CD4-positive, alpha-beta T cell treated with Interleukin-2 at 100 ng/mL for 4 hours (primary cell): ENCODE data around the gene PLEKHG2.
A peak's percentile ranks its signal among the peaks of the same experiment; 100 is the strongest.
"Not testable (repeated sequence)": the region's sequence is repeated elsewhere in the genome, so short reads cannot be mapped to it uniquely, and the experiment has no call there.

Experiments used
- DNase-seq: peaks from one replicate; pipeline ENCODE4 v3.0.0-alpha.2; 2020; ENCODE audit warnings: low spot score

PLEKHG2 gene, protein sequence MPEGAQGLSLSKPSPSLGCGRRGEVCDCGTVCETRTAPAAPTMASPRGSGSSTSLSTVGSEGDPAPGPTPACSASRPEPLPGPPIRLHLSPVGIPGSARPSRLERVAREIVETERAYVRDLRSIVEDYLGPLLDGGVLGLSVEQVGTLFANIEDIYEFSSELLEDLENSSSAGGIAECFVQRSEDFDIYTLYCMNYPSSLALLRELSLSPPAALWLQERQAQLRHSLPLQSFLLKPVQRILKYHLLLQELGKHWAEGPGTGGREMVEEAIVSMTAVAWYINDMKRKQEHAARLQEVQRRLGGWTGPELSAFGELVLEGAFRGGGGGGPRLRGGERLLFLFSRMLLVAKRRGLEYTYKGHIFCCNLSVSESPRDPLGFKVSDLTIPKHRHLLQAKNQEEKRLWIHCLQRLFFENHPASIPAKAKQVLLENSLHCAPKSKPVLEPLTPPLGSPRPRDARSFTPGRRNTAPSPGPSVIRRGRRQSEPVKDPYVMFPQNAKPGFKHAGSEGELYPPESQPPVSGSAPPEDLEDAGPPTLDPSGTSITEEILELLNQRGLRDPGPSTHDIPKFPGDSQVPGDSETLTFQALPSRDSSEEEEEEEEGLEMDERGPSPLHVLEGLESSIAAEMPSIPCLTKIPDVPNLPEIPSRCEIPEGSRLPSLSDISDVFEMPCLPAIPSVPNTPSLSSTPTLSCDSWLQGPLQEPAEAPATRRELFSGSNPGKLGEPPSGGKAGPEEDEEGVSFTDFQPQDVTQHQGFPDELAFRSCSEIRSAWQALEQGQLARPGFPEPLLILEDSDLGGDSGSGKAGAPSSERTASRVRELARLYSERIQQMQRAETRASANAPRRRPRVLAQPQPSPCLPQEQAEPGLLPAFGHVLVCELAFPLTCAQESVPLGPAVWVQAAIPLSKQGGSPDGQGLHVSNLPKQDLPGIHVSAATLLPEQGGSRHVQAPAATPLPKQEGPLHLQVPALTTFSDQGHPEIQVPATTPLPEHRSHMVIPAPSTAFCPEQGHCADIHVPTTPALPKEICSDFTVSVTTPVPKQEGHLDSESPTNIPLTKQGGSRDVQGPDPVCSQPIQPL (N-terminal part only)

DNA sequence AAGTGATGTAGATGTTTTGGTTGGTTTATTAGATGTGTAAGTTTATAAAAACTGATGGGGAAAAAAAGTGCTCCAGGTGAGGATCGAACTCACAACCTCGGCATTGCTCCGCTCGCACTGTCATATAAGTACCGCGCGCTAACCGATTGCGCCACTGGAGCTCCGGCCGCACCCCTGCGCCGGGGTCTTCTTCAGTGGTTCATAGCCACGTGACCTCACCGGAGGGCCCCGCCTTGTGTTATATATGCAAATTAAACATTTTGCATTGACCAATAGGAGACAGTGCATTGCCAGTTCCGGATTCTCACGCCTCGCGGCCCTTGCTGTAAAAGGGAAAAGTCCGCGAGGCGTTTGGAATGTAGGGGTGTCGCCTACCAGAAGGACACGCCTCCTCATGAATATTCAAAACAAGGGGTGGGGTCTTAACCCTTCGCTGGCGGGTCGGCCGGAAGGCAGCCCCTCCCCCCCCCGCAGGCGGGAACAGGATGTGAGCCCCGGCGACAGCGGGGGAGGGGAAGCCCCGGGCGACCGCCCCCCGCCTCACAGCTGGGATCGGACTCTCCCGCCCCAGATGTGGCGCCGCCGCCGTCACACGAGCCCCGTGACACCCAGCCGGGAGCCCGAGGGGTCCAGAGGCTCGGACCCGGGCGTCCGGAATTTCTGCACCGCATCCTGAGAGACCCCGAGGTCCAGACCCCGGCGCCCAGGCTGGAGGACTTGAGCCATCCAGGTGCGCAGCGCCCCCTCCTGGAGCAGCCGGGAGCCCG, at the start of gene PLEKHG2:
Gene PLEKHG2, plus strand, starts transcription at position 570 of the 767 bp plus-strand sequence. CDS start 1,418 bp downstream, outside the sequence.
- peak; percentile 98 for DNase-seq

DNA sequence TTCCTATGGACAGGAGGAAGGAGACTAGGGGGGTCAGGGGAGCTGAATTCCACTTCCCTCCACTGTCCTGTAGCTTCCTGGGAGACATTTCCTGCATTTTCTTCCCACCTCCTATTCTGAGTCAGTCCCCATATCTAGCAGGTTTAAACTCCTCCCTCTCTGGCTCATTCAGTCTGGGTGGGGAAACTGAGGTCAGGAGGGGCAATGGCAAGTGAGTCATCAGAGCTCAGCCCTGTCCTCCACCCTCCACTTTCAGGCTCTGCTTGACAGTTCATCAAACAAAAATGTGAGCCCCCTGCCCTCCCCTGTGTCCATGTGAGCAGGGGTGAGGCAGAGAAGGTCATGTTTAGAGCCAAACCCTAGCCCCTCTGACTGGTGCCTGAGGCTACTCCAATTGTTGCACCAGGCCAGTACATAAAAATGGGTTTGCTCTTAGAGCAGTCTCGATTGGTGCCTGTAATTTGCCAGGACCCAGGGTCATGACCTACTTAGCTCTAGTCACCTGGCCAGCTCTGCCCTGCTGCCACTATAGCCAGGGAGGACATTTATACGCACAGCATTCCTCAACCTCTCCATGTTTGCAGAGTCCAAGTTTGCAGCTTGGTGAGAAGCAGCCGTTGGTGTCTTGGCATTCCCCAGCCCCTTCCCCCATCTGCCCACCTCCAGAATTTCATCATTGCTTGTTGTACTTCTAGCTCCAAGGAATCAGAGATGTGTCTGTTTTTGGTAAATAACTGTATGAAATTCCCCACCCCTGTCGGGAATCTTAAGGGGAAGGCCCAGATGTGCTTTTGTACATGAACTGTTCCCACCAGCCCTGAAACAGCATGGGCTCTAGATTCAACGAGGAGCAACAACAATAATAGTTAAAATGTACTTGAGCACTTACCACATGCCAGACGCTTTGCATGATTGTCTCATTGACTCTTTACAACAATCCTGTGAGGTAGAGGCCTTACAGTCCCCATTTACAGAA, 49.5 kb upstream of the PLEKHG2 start:
- no peak for DNase-seq

DNA sequence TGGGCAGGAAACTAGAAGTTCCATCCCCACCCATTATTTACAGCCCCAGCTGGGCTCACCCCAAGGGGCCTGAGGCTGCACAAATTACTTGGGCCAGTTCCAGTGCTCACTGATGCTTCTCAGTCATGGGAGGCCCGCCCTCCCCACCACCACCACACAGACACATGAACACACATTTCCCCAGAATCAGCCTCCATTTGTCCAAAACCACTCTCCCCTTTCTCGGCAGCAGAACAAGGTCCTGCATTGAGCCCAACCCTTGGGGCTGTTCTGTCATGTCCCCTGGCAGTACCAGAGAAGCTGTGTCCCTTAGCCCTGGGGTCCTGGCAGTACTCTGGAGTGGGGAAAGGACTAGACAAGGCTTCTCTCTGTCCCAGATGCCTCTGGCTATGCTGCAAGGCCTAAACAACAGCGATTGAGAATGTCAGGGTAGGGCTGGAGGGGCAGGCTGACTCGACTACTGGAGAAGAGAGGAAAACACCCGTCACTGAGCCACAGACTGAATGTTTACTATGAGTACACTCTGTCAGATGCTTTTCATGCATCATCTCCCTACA, 48.5 kb upstream of the PLEKHG2 start:
- no peak for DNase-seq

DNA sequence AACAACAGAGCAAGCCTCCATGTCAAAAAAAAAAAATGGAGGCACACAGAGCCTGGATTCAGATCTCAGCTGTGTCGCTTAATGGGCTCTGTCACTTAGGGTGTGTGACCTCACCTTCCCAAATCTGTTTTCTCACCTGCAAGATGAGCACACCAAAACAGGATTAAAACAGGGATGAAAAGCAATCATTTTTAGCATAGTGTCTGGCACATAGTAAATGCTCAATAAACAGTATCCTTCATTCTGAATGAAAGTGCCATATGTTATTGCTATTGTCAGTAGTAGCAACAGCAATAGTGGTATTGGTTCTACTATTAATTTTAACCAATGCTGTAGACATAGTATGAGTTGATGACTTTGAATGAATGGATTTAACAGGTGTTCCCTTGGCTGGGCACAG, 46.9 kb upstream of the PLEKHG2 start:
- DNase-seq, result no peak

DNA sequence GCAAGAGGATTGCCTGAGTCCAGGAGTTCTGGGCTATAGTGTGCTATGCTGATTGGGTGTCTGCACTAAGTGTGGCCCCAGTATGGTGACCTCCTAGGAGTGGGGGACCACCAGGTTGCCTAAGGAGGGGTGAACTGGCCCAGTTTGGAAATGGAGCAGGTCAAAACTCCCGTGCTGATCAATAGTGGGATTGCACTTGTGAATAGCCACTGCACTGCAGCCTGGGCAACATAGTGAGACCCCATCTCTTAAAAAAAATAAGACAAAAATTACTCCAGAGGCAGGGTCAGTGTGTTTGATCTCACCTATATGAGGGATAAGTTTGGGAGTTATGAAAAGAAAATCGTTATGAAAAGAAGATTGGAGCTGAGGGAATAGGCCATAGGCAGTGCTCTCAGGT, 43.3 kb upstream of the PLEKHG2 start:
- no peak for DNase-seq

DNA sequence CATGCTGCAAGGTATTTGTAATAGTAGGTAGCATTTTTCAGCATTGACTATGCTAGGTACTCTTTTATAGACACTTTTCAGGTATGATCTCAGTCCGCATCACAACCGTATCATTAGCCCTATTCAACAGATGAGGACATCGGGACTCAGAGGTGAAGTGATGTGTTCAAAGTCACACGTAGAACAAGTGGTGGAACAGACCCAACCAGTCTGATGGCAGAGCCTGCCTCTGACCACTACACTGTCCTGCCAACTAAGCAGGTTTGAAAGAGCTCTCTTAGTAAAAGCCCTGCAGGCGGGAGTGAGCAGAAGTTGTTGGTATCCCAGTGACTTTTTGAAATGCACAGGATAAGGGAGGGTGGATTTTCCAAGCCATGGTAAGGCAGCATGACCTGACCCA, 41.7 kb upstream of the PLEKHG2 start:
- DNase-seq, result no peak

DNA sequence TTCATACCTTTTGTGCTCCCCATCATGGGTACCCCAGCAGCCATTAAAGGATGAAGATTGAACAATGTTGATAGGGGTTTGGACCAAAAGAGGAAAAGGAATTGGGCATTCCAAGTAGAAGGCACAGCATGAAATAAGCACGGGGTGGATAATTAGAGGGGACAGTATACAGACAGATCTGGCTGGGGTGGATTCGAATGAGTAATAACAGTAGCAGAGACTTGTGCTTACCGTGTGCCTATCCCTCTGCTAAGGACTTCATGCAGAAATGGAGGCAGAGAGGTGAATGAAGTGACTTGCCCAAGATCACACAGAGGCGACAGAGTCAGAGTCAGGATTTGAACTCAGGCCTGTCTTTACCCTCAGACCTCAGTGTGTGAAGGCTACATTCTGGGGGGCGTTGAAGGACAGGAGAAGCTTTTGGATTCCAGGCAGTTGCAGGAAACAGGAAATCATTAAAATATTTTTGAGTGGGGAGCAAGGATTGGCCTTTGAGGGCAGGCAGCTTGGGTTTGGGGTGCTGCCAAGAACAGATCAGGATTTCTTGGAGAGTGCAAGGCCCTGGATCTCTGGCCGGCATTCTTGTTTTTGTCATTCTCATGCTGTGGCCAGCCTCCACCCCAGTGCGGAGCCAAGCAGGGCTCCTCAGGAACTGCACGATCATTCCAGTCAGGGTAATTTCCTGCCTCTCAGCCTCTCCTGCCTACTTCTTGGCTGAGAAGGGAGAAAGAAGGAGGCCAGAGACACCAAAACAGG, 40.2 kb upstream of the PLEKHG2 start:
- no peak for DNase-seq

DNA sequence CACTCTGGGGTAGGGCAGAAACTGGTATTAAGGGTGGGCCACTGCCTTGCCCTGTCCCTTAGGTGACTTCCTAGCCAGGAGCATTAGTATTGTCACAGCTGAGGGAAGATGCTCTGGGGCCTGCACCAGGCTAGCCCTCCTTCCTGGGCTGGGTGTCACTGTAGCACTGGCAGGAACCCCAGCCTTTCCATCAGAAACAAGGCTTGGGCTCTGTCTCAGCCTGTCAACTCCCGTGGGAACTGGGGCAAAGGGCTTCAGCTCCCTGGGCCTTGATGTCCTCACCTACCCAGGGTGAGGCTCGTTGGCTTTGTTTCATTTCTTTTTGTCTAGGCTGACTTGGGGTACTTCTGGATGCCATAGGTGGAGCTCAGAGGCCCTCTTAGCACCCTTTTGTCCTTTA, 39.5 kb upstream of the PLEKHG2 start:
- no peak for DNase-seq

DNA sequence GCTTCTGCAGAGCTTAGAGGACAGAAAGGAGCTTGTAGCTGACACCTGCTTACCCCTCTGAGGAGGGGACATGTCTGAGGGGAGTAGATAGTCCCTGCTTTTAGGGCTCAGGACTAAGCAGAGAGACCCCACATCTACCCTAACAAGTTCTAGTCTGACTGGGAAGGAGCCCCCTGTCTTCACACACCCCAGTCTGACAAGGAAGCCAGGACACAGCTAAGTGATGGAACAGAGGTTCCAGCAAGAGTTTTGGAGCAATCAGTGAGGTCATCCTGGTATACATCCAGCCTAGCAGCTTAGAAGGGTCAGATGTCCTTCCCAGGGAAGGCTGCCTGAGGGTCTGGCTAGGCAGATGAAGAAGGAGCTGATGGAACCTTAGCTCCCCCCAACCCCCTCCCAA, 36.5 kb upstream of the PLEKHG2 start:
- no peak for DNase-seq

DNA sequence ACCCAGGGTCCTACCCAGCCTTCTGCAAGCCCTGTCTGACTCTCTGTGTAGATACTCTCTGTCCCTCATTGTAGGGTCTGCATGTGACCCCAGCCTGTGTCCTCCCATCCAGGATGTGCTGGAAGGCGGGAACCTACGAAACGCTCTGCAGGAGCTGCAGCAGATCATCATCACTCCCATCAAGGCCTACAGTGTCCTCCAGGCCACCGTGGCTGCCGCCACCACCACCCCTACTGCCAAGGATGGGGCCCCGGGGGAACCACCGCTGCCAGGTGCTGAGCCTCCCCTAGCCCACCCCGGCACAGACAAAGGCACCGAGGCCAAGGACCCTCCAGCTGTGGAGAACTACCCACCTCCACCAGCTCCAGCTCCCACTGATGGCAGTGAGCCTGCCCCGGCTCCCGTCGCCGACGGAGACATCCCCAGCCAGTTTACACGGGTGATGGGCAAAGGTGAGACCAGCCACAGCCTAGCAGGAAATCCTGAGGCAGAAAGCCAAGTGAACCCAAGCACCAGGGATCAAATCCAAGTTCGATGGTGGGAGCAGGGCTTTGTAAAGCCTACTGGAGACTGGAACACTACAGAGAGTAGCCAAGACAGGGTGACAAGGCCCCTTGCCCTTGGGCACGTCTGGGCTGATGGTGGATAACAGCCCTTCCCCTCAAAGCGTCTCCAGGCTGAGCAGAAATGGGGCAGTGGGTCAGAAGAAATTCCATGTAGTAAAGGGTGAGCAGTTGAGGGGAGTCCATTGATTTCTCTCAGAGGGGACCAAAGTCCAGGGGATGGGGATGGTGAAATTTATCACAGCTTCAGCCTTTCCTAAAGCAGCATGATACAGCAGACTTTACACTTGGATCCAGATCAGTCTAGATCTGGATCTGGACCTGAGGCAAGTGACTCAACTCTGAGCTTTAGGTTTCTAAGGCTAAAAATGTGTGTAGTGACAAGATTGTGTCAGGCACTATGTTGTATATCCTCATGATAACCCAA, 34.8 kb upstream of the PLEKHG2 start:
- no peak for DNase-seq

DNA sequence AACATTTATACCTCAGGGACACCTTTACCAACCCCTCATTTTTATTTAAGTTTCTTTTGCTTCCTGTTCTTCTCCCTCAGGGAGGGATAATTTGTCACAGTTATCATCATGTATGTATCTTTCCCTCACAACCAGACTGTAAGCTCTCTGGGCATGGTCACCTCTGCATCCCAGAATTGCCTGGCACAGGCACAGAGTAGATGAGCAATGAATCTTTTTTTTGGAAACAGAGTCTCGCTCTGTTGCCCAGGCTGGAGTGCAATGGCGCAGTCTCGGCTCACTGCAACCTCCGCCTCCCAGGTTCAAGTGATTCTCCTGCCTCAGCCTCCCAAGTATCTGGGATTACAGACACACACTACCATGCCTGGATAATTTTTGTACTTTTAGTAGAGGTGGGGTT, 33.1 kb upstream of the PLEKHG2 start:
- DNase-seq, result not testable (repeated sequence)

DNA sequence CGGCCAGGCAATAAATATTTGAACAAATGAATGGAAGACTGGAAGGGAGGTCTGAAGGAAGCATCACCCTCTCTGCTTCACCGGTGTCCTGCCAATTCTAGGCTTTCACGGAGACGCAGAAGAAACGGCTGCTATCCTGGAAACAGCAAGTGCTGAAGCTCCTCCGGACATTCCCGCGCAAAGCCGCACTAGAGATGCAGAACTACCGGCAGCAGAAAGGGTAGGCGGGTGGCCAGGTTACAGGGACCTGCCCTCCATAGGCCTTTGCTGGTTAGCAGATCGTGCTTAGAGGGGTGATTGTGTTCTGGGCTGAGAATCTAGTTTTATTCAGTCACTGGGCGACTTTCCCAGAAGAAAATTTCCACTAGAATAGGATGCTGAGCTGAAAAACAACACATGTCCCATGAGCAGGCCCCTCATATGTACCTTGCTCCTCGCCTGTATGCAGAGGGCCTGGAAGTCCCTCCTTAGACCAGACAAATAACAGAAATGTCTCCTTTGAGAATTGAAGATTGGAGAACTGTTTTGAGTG, 32.5 kb upstream of the PLEKHG2 start:
- DNase-seq, result no peak

DNA sequence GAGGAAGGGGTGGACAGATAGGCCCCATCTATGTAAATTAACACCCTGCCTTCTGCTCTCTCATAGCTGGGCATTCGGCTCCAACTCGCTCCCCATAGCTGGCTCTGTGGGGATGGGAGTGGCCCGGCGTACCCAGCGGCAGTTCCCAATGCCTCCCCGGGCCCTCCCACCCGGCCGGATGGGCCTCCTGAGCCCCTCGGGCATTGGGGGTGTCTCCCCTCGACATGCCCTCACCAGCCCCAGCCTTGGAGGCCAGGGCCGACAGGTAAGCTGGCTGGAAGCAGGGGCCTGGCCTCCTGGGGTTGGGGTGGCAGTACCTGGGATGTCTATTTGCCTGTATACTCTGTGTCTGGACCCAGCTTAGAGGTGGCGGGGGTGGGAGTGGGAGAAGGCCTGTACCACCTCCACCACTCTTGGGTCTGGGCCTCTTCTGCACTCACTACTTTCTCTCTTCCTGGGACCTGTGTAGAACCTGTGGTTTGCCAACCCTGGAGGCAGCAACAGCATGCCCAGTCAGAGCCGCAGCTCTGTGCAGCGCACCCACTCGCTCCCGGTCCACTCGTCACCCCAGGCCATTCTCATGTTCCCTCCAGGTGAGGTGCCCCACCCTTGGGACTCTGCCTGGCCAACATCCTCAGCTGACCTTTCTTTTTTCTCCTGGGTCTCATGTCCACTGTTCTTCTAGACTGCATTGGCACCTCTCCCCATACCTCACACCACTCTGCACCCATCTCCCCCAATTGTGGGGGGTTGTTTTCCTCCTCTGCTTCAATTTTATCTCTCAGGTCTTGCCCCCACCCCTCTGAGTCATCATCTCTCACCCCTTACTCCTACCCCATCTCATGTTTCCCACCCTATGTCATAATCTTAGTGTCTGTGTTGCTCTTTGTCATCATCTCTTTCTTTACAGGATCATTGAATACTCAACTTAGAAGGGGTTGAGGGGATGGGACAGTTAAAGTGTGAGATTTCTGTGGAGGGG, 31.7 kb upstream of the PLEKHG2 start:
- DNase-seq, result no peak

DNA sequence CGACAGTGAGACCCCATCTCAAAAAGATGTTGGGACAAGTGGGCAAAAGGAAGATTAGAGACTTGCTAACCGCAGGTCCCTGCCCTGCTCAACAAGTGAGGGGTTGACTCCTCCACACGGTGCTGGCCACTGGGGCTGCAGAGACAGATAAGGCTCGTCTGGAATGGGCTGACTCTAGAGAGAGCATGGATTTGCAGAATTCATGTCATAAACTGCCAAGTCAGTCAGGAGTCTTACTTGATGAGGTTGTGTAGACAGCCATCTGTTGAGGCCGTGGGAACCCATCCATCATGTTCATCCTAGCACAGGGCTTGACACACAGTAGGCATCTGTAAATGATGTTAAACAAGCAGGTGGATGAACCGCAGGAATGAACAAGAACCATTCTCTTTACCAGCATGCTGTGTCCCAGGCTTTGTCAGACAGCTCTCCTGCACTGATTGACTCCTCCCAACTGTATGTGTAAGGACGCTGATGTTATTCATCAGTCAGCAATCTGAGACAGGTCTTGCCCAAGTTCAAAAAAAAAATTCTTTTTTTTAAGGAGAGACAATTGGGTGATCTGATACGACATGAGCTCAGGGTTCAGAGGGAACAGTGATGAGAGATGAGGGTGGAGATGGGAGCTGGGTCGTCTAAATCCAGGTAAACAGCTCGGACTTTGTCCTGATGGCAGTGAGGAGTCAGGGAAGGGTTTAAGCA, 30.4 kb upstream of the PLEKHG2 start:
- no peak for DNase-seq

DNA sequence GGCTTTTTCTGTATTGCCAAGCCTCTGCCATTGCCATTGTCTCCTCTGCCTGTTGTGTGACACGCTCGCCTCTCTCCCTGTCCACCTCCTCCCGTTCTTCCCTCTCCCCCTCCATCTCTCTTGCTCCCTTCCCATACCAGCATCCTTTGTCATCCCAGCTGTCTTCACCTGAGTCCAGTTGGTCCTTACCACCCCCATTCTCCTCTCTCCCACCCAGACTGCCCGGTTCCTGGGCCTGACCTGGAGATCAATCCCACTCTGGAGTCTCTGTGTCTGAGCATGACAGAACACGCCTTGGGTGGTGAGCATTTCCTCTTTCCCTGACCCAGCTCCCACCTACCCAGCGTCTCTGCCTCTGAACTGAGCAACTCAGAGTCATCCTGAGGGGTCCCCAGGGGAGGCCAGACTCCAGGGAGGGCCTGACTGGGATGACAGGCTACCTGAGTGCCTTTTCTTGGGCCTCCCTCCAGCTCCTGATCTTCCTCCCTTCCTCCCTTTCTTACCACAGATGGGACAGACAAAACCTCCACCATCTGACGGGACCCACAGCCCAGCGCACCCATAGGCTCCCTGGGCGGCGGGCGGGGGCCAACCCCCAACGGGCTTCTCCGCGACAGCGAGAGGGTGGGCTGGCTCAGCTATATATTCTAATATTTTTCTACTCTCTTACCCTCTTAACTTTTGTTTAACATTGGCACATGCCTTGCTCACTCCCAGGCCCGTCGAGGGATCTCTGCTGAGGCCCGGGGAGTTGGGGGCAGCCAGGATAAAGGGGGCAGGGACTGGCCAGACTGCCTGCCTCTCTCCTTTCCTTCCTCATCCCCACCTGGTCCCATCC, 29.3 kb upstream of the PLEKHG2 start:
- no peak for DNase-seq
